ENCODE data around the gene SPAG4. TPM values are rescaled to one million over a fixed set of nuclear protein-coding genes. Genes with fewer than 3 reads are reported as not detected.

SPAG4 gene
- total RNA-seq, 1 experiment from 2014 or later: 0.67 TPM

DNA sequence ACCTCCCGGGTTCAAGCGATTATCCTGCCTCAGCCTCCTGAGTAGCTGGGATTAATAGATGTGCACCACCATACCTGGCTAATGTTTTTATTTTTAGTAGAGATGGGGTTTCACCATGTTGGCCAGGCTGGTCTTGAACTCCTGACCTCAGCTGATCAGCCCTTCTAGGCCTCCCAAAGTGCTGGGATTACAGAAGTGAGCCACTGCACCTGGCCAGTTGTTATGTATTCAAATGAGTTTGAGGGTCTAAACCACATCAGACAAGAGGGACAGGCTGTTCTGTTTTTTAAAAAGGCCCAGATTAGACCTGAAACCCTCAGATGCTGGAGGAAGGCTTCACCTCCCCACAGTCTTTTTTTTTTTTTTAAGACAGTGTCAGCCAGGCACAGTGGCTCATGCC is 4.1 kb upstream of the SPAG4 start:
- intact Hi-C loops (cut with micrococcal nuclease; ENCODE audit: unreplicated experiment): no loop called here
- Histone ChIP-seq H3K9me3 (ENCODE audit: low read depth, low read length, poor library complexity, severe bottlenecking) (no peaks in the 10 kb centered on the region), H3K27me3 (replicated peaks; ENCODE audit: insufficient read depth, low read depth, low read length, poor library complexity) (no peaks in the 10 kb centered on the region), H3K36me3 (ENCODE audit: insufficient read depth, low read length, poor library complexity, severe bottlenecking) (no peaks in the 10 kb centered on the region), H3K4me1 (ENCODE audit: insufficient read depth, low read length, poor library complexity, severe bottlenecking) (peaks cover 5% of the 10 kb centered on the region), H3K4me3 (ENCODE audit: low read depth, low read length, poor library complexity, severe bottlenecking) (no peak overlapping the region), H3K27ac (ENCODE audit: low read depth, low read length, poor library complexity, severe bottlenecking) (no peak overlapping the region)
- DNase-seq (ENCODE audit: low spot score): no peak
- ChIA-PET CTCF (no interaction called here), POLR2A (ENCODE audit: low non-redundant PET) (no interaction called here)
- no TSS peak for BruUV-seq (replicated peaks)
- TF ChIP-seq, protein P1, sequence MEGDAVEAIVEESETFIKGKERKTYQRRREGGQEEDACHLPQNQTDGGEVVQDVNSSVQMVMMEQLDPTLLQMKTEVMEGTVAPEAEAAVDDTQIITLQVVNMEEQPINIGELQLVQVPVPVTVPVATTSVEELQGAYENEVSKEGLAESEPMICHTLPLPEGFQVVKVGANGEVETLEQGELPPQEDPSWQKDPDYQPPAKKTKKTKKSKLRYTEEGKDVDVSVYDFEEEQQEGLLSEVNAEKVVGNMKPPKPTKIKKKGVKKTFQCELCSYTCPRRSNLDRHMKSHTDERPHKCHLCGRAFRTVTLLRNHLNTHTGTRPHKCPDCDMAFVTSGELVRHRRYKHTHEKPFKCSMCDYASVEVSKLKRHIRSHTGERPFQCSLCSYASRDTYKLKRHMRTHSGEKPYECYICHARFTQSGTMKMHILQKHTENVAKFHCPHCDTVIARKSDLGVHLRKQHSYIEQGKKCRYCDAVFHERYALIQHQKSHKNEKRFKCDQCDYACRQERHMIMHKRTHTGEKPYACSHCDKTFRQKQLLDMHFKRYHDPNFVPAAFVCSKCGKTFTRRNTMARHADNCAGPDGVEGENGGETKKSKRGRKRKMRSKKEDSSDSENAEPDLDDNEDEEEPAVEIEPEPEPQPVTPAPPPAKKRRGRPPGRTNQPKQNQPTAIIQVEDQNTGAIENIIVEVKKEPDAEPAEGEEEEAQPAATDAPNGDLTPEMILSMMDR (conservative IDR thresholded peaks at IDR 0.05; ENCODE audit: low read depth, low read length): no peak
- TF ChIP-seq EZH2 (IDR thresholded peaks at IDR 0.05; ENCODE audit: borderline replicate concordance, low read depth, low read length, poor library complexity, severe bottlenecking): no peak

DNA sequence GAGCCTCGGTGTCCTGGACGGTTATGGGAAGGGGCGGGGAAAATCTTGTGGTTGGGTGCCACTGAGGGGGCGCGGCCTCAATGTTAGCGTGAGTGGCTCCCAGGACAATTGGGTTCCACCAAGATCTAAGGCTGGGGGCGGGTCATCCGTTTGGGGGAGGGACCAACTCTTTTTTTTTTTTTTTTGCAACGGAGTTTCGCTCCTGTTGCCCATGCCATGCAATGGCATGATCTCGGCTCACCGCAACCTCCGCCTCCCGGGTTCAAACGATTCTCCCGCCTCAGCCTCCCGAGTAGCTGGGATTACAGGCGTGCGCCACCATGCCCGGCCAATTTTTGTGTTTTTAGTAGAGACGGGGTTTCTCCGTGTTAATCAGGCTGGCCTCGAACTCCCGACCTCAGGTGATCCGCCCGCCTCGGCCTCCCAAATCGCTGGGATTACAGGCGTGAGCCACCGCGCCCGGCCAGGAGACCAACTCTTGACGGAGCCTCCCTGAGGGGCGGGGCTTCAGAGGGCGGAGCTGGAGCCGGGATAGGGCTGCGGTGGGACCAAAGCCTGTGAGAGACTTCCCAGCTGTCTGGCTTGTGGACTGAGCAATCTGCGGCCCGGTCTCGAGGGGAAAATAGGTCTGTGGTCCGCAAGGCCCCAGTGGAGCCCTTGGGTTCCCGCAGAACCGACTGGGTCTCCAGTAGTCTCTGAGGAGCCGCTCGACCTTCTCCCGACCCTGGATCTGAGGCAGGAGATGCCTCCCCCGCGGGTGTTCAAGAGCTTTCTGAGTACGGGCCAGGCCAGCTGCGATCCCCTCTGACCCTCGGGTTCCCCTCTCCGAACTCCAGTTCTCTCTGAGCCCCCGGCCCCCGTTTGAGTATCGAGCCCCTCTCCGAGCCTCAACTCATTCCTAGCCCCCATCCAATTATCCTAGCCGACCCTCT is 1.1 kb downstream of the SPAG4 start:
- TF ChIP-seq, protein P1 (conservative IDR thresholded peaks at IDR 0.05; ENCODE audit: low read depth, low read length): no peak
- no peak for TF ChIP-seq EZH2 (IDR thresholded peaks at IDR 0.05; ENCODE audit: borderline replicate concordance, low read depth, low read length, poor library complexity, severe bottlenecking)
- CTCF ChIA-PET: interaction anchor here (0.6 kb wide), 1 partner anchor 376 kb away, joined by 3 read pairs; no protein-coding TSS in a partner anchor
- DNase-seq (ENCODE audit: low spot score): peak; percentile 100
- Histone ChIP-seq H3K9me3 (ENCODE audit: low read depth, low read length, poor library complexity, severe bottlenecking) (no peaks in the 10 kb centered on the region), H3K27me3 (replicated peaks; ENCODE audit: insufficient read depth, low read depth, low read length, poor library complexity) (no peaks in the 10 kb centered on the region), H3K27ac (ENCODE audit: low read depth, low read length, poor library complexity, severe bottlenecking) (peak overlapping the region; percentile 89), H3K36me3 (ENCODE audit: insufficient read depth, low read length, poor library complexity, severe bottlenecking) (no peaks in the 10 kb centered on the region), H3K4me3 (ENCODE audit: low read depth, low read length, poor library complexity, severe bottlenecking) (peak overlapping the region; percentile 51), H3K4me1 (ENCODE audit: insufficient read depth, low read length, poor library complexity, severe bottlenecking) (peaks cover 26% of the 10 kb centered on the region)
- no TSS peak for BruUV-seq (replicated peaks)
- intact Hi-C loops (cut with micrococcal nuclease; ENCODE audit: unreplicated experiment): loop anchor here (2.0 kb wide), 1 partner anchor 82 kb away; the partner anchor contains the start of genes NFS1 and ROMO1
- POLR2A ChIA-PET (ENCODE audit: low non-redundant PET): interaction anchor here (0.6 kb wide), 1 partner anchor 121 kb away, joined by 4 read pairs; no protein-coding TSS in a partner anchor

DNA sequence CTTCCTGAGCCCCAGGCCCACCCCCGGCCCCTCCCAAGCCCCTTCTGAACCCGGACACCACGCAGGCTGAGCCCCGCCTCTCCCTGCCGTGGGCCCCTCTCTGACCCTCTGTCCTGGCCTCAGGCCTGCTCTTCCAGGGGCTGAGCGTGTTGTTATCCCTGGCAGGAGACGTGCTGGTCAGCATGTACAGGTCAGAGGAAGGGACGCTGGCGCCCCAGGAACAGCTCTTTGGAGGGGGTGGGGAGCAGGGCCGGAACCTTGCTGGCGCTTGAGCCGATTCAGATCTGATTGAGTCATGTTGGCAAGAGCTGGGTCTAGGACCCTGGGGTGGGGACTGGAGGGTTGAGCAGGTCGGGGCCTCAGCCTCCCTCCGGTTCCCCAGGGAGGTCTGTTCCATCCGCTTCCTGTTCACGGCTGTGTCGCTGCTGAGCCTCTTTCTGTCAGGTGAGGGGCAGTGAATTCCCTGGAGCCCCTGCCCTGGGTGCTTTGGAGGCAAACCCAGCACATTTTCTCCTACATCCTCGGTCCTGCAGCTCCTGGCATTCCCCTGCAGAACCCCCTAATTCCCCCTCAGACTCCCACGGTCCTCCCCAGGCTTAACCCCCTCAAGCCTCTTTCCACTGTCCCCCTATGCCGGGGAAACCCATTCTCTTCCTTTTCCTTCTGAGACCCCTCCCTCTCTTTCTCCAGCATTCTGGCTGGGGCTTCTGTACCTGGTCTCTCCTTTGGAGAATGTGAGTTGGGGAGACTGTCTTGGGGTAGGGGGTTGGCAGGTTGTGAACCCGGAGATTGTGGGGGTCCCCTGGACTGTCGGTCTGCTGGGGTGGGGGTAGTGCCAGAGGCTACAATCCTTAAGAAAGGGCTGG is 2.0 kb downstream of the SPAG4 start:
- ChIA-PET POLR2A (ENCODE audit: low non-redundant PET) (interaction anchor here (0.6 kb wide), 1 partner anchor 120 kb away, joined by 4 read pairs; no protein-coding TSS in a partner anchor), CTCF (interaction anchor here (0.6 kb wide), 1 partner anchor 375 kb away, joined by 3 read pairs; no protein-coding TSS in a partner anchor)
- BruUV-seq (replicated peaks): no TSS peak
- TF ChIP-seq, protein P1 (conservative IDR thresholded peaks at IDR 0.05; ENCODE audit: low read depth, low read length): peak; percentile 37
- TF ChIP-seq EZH2 (IDR thresholded peaks at IDR 0.05; ENCODE audit: borderline replicate concordance, low read depth, low read length, poor library complexity, severe bottlenecking): no peak
- Histone ChIP-seq H3K9me3 (ENCODE audit: low read depth, low read length, poor library complexity, severe bottlenecking) (no peaks in the 10 kb centered on the region), H3K27me3 (replicated peaks; ENCODE audit: insufficient read depth, low read depth, low read length, poor library complexity) (no peaks in the 10 kb centered on the region), H3K4me1 (ENCODE audit: insufficient read depth, low read length, poor library complexity, severe bottlenecking) (peaks cover 26% of the 10 kb centered on the region), H3K4me3 (ENCODE audit: low read depth, low read length, poor library complexity, severe bottlenecking) (peak overlapping the region; percentile 51), H3K36me3 (ENCODE audit: insufficient read depth, low read length, poor library complexity, severe bottlenecking) (no peaks in the 10 kb centered on the region), H3K27ac (ENCODE audit: low read depth, low read length, poor library complexity, severe bottlenecking) (no peak overlapping the region)
- peak; percentile 47 for DNase-seq (ENCODE audit: low spot score)
- intact Hi-C loops (cut with micrococcal nuclease; ENCODE audit: unreplicated experiment): loop anchor here (2.0 kb wide), 1 partner anchor 81 kb away; the partner anchor contains the start of genes NFS1 and ROMO1
